Astrocyte (in vitro differentiated cells and primary cell): ENCODE data around the gene SGPL1.

Experiments
- EZH2 ChIP-seq: IDR thresholded peaks from 2 replicates; pipeline ENCODE4 v1.6.1; 2012; ENCODE audit warnings: mild to moderate bottlenecking, low read length, inconsistent platforms; ENCODE audit not compliant: insufficient read depth
- TF ChIP-seq, protein P1 (sequence below): IDR thresholded peaks from 2 replicates; pipeline ENCODE4 v1.5.1; 2011; ENCODE audit warnings: low read depth, mild to moderate bottlenecking, inconsistent platforms, low read length, moderate library complexity; ENCODE audit not compliant: insufficient read depth

DNA sequence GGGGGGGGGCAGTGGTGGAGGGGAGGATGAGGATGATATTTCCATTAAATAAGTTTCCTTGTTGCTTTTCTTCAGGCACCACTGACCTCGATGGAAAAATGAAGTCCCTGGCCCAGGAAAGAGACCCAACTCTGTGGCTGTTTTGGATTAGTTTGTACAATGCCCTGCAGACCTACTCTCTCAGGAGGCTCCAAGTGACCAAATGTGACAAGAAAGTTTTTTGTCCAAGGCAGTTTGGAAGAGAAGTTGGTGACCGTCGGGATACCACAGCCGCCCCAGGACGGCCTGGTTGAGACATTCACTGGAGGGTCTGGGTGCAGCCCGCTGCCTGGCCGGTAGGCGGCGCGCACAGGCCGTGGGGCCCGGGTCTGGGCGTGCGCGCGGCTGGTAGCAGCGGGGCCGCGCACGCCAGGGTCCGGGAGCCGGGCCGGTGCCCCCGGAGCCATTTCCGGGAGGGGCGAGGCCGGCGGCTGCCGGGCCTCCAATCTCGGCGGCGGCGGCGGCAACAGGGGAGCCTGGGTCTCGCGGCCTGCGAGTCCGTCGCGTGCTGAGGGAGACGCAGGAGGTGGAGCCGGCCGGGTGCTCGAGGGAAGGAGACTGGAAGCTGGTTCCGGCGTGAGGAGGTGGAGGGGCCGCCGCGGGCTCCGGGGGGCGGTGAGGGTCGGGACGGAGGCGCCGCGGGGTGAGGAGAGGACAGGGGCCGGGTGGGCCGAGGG, at the start of gene SGPL1:
- TF ChIP-seq, protein P1, sequence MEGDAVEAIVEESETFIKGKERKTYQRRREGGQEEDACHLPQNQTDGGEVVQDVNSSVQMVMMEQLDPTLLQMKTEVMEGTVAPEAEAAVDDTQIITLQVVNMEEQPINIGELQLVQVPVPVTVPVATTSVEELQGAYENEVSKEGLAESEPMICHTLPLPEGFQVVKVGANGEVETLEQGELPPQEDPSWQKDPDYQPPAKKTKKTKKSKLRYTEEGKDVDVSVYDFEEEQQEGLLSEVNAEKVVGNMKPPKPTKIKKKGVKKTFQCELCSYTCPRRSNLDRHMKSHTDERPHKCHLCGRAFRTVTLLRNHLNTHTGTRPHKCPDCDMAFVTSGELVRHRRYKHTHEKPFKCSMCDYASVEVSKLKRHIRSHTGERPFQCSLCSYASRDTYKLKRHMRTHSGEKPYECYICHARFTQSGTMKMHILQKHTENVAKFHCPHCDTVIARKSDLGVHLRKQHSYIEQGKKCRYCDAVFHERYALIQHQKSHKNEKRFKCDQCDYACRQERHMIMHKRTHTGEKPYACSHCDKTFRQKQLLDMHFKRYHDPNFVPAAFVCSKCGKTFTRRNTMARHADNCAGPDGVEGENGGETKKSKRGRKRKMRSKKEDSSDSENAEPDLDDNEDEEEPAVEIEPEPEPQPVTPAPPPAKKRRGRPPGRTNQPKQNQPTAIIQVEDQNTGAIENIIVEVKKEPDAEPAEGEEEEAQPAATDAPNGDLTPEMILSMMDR = peak; percentile 77
- TF ChIP-seq EZH2 = no peak
